Calu3 (cell line): ENCODE measurements around the gene FN3KRP. TPM values are rescaled to one million over a fixed set of nuclear protein-coding genes. Genes with fewer than 3 reads are reported as not detected.

ENCODE experiments used
- BruUV-seq: library from RNA; stranded (reverse); fragments of 400-500 nt; replicated peaks from 2 replicates; lab custom pipeline; 2021; lab: Mats Ljungman, UMichigan
- CTCF ChIA-PET: fragments of 300-600 bp; sonication (Branson Sonifier 250); formaldehyde crosslinking; loops from one replicate; lab custom pipeline; 2022; ENCODE audit warnings: antibody characterized with exemption; lab: Charles Lee
- DNase-seq: peaks from one replicate; pipeline ENCODE4 v3.0.0; 2022
- H3K27ac Mint-ChIP-seq: one replicate; pipeline ENCODE4 v1.8.0; 2022; ENCODE audit warnings: mixed read lengths; ENCODE audit not compliant: unreplicated experiment
- H3K27me3 Mint-ChIP-seq: one replicate; pipeline ENCODE4 v1.8.0; 2022; ENCODE audit warnings: mixed read lengths; ENCODE audit not compliant: unreplicated experiment
- H3K36me3 Mint-ChIP-seq: one replicate; pipeline ENCODE4 v1.8.0; 2022; ENCODE audit warnings: mild to moderate bottlenecking, moderate library complexity, mixed read lengths; ENCODE audit not compliant: insufficient read depth, unreplicated experiment
- H3K4me1 Mint-ChIP-seq: one replicate; pipeline ENCODE4 v1.8.0; 2022; ENCODE audit warnings: mild to moderate bottlenecking, low read depth, mixed read lengths; ENCODE audit not compliant: unreplicated experiment
- H3K4me3 Mint-ChIP-seq: one replicate; pipeline ENCODE4 v1.8.0; 2022; ENCODE audit warnings: mild to moderate bottlenecking, low read depth, moderate library complexity, mixed read lengths; ENCODE audit not compliant: unreplicated experiment
- H3K9me3 Mint-ChIP-seq: one replicate; pipeline ENCODE4 v1.8.0; 2022; ENCODE audit warnings: low read depth, mixed read lengths; ENCODE audit not compliant: unreplicated experiment
- CTCF ChIP-seq: fragments of 200-600 bp; IDR thresholded peaks from one replicate; pipeline ENCODE4 v1.8.0; 2022; ENCODE audit warnings: antibody characterized with exemption; ENCODE audit not compliant: unreplicated experiment
- intact Hi-C: fragments of 100-400 bp; cut with micrococcal nuclease; formaldehyde crosslinking; loops from one replicate; pipeline ENCODE4 v1.10.0; 2022; ENCODE audit not compliant: unreplicated experiment
- total RNA-seq: library from RNA; stranded (reverse); gene quantifications from 2 replicates; pipeline ENCODE4 v1.2.3, GENCODE V29; 2022

The FN3KRP gene
- total RNA-seq, 1 experiment from 2014 or later = 49.9 TPM

GRCh38 chr17:82736511-82737185 is 20.1 kb downstream of the FN3KRP start:
- CTCF ChIA-PET = no interaction called here
- Mint-ChIP-seq H3K9me3 (peaks cover 5% of the 10 kb centered on the region), H3K36me3 (peaks cover 37% of the 10 kb centered on the region), H3K27ac (no peak overlapping the region), H3K27me3 (no peaks in the 10 kb centered on the region), H3K4me1 (no peaks in the 10 kb centered on the region), H3K4me3 (peak overlapping the region; percentile 68)
- intact Hi-C loops = no loop called here
- BruUV-seq = TSS peak; percentile 29
- no peak for DNase-seq
- TF ChIP-seq CTCF = no peak

GRCh38 chr17:82737967-82738877 is 21.7 kb downstream of the FN3KRP start:
- Mint-ChIP-seq H3K4me3 (no peak overlapping the region), H3K27me3 (no peaks in the 10 kb centered on the region), H3K9me3 (peaks cover 3% of the 10 kb centered on the region), H3K4me1 (no peaks in the 10 kb centered on the region), H3K36me3 (peaks cover 39% of the 10 kb centered on the region), H3K27ac (no peak overlapping the region)
- intact Hi-C loops = no loop called here
- DNase-seq = no peak
- TF ChIP-seq CTCF = no peak
- BruUV-seq = no TSS peak
- CTCF ChIA-PET = no interaction called here

GRCh38 chr17:82740906-82741759 is 24.6 kb downstream of the FN3KRP start:
- no peak overlapping the region for H3K27ac Mint-ChIP-seq
- H3K27me3 Mint-ChIP-seq = no peaks in the 10 kb centered on the region
- no peak for DNase-seq
- H3K9me3 Mint-ChIP-seq = peaks cover under 1% of the 10 kb centered on the region
- CTCF ChIA-PET = no interaction called here
- no TSS peak for BruUV-seq
- no peak for TF ChIP-seq CTCF
- H3K4me3 Mint-ChIP-seq = no peak overlapping the region
- intact Hi-C loops = no loop called here
- peaks cover 17% of the 10 kb centered on the region for H3K36me3 Mint-ChIP-seq
- H3K4me1 Mint-ChIP-seq = no peaks in the 10 kb centered on the region
